HG02763 (cell line): ENCODE results near the gene IFIT2.
"Not testable (repeated sequence)": the region's sequence is repeated elsewhere in the genome, so short reads cannot be mapped to it uniquely, and the experiment has no call there.

Source experiments
- ATAC-seq: cut with Tn5 transposase; IDR thresholded peaks from one replicate; pipeline ENCODE4 v1.9.1; 2021; ENCODE audit warnings: mild to moderate bottlenecking, moderate library complexity; ENCODE audit not compliant: unreplicated experiment

Gene IFIT2

GRCh38 chr10:89306434-89307268 is 4.8 kb downstream of the IFIT2 start:
- ATAC-seq: no peak

- no peak for ATAC-seq
Observed at GRCh38 chr10:89307269-89307577, 5.4 kb downstream of the IFIT2 start.

DNA sequence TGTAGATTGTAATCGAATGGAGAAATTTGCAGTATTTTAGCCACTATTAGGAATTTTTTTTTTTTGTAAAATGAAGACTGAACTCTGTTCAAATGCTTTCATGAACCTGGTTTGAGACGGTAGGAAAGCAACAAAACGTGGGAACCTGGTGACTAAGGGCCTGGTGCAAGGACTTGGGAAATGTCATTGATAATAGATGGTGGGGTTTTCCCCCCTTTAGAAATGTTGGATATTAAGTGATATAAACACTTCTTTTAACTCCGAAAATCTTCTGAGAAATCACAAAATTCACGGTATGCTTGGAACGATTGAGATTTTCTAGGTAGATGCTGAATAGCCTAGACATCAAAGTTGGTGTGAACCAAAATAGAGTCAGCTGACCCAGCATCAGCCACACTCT is 6.4 kb downstream of the IFIT2 start:
- no peak for ATAC-seq

- ATAC-seq: no peak
Observed at GRCh38 chr10:89308736-89309135, 6.9 kb downstream of the IFIT2 start.

DNA sequence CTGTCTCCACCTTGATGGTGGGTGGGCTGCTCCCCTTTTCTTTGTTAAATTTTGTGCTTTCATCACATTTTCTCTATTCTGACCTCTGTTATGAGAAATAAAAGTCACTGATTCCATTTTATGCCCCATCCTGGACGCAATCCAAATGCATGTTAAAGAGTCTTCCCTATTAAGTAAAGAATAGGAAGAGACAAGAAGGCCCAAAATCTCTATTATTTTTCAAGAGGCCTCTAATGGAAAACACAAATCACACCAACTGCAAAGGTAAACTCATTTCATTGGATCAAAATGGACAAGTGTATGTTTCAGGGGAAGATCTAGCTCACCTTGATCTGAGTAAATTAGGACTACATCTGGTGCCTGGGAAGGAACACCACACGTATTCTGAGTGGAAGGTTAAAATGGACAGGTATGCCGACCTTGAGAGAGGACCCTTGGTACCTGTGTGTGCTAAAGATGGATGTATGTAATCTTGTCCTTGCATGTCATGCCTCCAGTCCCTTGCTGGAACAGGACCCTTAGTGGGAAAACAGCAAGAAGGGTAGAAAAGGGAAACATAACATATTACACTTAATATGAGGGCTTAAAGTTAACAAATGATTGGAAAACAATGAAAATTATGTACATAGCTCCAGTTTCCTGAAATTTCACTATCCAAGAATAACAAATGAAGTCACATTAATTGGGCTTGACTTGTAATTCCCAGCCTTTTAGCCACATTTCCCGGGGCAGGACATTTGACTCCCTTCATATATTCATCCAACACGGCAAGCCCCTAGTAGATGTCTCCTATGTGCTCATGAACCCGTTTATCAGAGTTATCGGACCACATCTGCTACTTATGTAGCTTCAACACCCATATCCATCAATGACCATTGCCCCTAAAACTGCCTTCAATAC is 7.6 kb downstream of the IFIT2 start:
- ATAC-seq: no peak

DNA sequence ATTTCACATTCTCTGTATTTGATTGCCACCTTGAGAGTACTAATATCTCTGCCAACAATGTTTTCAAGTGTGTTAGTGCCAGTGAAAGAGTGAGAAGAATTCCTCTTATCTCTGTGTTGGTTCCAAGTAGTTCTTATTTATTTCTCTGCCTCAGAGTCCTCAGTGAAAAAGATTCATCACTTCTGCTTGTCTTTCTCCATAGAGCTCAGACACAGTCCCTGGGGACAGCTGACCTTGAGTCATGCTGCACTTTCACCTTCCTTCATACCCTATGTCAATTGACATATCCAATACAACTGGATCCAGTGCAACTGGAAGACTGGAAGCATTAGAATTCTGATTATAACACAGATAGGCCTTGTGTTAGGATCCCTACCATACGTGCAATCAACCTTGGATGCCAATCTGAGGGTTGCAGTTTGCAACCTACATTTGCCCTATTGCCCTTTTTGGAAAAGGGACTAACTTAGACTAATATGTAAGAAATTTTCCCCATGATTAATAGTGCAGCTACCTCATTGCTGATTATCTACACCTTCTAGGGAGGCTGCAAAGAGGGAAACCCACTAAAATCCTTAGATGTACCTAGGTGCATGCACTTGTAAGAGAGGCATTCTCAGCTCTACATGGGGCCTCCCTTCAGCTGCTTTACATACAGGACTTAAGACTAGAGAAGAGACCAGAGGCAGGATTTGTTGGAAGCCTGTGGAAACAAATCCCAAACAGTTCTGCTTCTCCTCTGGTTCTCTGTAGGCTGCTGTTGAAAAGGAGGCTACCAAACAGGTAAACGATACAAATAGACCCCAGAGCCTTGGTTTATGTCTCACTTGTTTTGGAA is 8.4 kb downstream of the IFIT2 start:
- no peak for ATAC-seq

DNA sequence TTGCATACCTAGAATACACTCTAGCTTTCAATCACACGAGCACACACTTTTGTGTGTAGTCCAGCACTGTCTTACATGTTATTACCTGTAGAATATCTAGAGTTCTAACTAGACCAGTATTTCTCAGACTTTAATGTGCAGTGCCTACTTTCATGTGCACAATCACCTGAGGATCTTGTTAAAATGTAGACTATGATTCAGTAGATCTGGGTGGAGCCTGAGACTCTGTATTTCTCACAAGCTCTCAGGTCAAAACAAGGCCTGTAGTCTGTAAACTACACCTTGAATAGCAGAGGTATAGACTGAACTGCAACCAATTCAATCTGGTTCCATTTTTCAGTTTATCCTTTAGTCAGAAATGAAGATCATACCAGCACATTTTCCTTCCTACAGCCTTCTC is 11.1 kb downstream of the IFIT2 start:
- no peak for ATAC-seq

DNA sequence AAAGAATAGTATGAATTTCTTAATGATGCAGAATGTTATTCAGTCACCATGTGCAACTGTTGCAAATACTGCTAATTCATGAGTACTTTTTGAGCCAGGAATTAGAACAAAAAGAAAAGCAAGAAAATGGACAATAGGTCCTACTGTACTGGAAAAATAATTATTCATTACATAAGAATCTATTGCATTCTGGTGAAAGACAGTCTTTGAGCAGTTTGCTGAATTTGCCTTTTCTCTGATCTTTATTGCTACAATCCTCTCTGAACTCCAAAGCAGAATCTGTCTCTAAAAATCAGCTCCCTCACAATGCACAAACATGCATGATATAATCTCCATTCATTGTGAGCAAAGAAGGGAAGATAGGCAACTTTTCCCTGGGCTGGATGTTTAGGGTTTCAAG is 12.8 kb downstream of the IFIT2 start:
- ATAC-seq: no peak

- ATAC-seq: not testable (repeated sequence)
Observed at GRCh38 chr10:89318047-89318446, 16.2 kb downstream of the IFIT2 start.

DNA sequence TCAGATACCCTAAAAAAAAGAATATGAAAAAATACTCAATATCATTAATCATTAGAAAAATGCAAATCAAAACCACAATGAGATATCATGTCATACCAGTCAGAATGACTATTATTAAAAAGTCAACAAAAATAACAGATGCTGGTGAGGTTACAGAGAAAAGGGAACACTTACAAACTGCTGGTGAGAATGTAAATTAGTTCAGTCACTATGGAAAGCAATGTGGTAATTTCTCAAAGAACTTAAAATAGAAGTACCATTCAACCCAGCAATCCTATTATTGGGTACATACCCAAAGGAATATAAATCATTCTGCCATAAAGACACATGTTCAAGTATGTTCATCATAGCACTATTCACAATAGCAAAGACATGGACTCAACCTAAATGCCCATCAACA is 23.2 kb downstream of the IFIT2 start:
- ATAC-seq: not testable (repeated sequence)

GRCh38 chr10:89325856-89326255 is 24.0 kb downstream of the IFIT2 start:
- ATAC-seq: not testable (repeated sequence)

DNA sequence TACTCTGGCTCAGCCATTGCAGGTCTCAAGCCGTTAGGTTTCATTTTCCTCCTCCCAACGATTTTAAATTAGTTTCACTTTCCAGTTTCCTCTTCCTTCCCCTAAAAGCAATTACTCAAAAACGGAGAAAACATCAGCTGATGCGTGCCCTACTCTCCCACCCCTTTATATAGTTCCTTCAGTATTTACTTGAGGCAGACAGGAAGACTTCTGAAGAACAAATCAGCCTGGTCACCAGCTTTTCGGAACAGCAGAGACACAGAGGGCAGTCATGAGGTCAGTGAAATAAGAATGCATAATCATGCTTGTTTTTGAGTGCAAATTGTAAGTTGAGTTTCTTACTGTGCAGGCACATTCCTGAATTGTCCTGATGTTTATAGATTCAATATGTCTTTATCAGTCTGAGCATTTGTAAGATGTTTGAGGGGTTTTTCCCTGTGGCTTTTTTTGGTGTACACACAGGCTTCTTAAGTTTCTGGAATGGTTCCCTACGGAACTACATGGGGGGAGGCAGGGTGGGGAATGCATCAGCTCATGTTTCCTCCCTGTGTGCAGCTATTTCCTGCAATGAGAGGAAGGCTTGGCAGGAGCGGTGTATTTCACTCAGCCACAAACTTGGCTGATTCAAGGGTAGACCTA is 26.1 kb downstream of the IFIT2 start, which contains the start of gene IFIT3:
TSS of gene IFIT3 (plus strand) at position 195 of the 639 bp plus-strand sequence. CDS start at position 272, 77 bp downstream.
- no peak for ATAC-seq

- ATAC-seq: no peak
Observed at GRCh38 chr10:89329151-89329550, 27.3 kb downstream of the IFIT2 start.

- not testable (repeated sequence) for ATAC-seq
Observed at GRCh38 chr10:89330014-89330413, 28.2 kb downstream of the IFIT2 start.

- no peak for ATAC-seq
Observed at GRCh38 chr10:89330537-89331212, 28.8 kb downstream of the IFIT2 start.

DNA sequence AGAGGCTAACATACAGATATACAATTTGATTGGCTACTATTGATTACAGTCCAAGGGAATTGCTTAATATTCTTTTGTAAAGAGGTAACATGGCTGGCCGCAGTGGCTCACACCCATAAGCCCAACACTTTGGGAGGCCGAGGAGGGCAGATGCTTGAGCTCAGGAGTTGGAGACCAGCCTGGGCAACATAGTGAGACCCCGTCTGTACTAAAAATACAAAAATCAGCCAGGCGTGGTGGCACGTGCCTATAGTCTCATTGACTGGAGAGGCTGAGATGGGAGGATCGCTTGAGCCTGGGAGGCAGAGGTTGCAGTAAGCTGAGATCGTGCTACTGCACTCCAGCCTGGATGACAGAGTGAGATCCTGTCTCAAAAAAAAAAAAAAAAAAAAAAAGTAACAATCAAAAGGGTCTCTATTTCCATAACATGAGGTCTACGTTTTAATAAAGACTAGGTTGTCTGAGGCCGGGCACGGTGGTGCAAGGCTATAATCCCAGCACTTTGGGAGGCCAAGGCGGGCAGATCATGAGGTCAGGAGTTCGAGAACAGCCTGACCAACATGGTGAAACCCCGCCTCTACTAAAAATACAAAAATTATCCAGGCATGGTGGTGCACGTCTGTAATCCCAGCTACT is 29.8 kb downstream of the IFIT2 start:
- not testable (repeated sequence) for ATAC-seq

DNA sequence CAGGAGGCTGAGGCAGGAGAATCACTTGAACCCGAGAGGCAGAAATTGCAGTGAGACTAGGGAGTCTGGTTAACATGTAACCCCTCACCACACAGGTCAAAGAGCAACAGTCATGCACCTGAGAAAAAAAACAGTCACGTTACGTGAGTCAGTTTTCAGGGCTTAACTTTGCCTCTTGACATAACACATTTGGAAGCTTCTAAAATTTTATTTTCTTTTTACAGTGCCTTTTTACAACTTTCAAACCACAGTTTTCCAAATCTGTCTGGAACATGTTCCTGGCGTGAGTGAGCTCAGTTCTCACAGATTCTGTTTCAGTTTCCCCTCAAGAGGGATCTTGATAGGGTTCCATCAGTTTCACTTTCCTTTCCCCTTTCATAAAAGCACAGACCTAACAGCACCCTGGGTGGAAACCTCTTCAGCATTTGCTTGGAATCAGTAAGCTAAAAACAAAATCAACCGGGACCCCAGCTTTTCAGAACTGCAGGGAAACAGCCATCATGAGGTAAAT is 30.3 kb downstream of the IFIT2 start:
- ATAC-seq: peak; percentile 43

DNA sequence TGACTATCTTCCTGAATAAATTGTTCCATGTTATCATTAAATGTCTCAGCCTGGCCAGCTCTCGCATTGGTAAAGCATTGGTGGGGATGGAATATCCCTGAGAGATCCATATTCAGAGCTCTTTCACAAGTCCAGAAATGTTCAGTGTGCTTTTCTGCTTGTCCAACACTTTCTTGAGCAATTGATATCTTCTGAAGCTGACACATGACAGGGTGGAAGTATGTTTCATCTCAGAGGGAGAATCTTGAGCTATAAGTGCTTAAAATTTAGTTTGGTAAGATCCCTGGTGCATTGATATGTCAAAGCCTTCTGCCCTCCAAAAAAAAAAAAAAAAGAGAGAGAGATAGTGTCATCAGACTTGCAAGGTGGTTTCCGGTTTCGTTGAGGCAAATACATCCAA is 33.4 kb downstream of the IFIT2 start:
- ATAC-seq: no peak

DNA sequence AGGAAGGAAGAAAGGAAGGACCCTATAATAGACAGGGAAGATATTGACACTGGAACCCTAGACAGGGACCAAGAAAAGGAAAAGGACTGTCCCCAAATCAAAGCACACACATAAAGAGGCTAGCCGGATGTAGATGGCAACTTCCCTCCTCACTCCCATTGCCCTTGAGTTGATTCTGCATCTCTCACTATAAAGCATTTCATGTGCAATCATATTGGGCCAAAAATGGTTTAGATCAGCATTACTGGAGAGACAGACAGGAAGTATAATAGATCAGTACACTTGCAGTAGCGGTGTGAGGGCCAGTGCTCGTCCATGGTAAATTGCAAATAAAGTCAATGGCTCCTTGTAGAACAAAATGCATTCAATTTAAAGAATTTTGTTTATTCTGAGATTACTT is 34.4 kb downstream of the IFIT2 start:
- ATAC-seq: no peak
